Fibroblast of the aortic adventitia (primary cell): ENCODE results near the gene VILL. TPM values are rescaled to one million over a fixed set of nuclear protein-coding genes. Genes with fewer than 3 reads are reported as not detected.

ENCODE experiments used
- DNase-seq: peaks from one replicate; pipeline ENCODE4 v3.0.0-alpha.2; 2010; ENCODE audit warnings: low read depth
- H3K4me3 ChIP-seq: 2 replicates; pipeline ENCODE4 v1.5.1; 2011; ENCODE audit warnings: low read depth, mild to moderate bottlenecking, control low read depth, low read length, moderate library complexity
- CTCF ChIP-seq: IDR thresholded peaks from 2 replicates; pipeline ENCODE4 v1.5.1; 2011; ENCODE audit warnings: mild to moderate bottlenecking, low read length, control low read depth, inconsistent platforms; ENCODE audit not compliant: insufficient read depth
- total RNA-seq: library from RNA; depleted of rRNA; stranded (reverse); fragments of >200 nt; gene quantifications from 2 replicates; pipeline ENCODE4 v1.2.3, GENCODE V29; 2012; ENCODE audit warnings: low replicate concordance

The VILL gene
- 2.4 and 7.0 TPM in 2 replicates for total RNA-seq

- no peak within 1 kb of the TSS for H3K4me3 ChIP-seq
- no peak for TF ChIP-seq CTCF
- DNase-seq = no peak
Observed at GRCh38 chr3:37990527-37990926, at the start of gene VILL. Gene VILL, plus strand, starts transcription at chr3:37990786. Its CDS starts 2,887 bp downstream, at chr3:37993673.

- no peak for DNase-seq
- H3K4me3 ChIP-seq = no peak overlapping the region
- no peak for TF ChIP-seq CTCF
Observed at GRCh38 chr3:37941608-37942508, 48.7 kb upstream of the VILL start.

GRCh38 chr3:37942646-37943045 lies 47.9 kb upstream of the VILL start:
- no peak overlapping the region for H3K4me3 ChIP-seq
- no peak for DNase-seq
- no peak for TF ChIP-seq CTCF

GRCh38 chr3:37943126-37943525 lies 47.5 kb upstream of the VILL start:
- TF ChIP-seq CTCF = no peak
- no peak for DNase-seq
- no peak overlapping the region for H3K4me3 ChIP-seq

GRCh38 chr3:37943631-37944314 lies 46.8 kb upstream of the VILL start:
- no peak for TF ChIP-seq CTCF
- DNase-seq = no peak

GRCh38 chr3:37944391-37944842 lies 46.2 kb upstream of the VILL start:
- DNase-seq = no peak
- TF ChIP-seq CTCF = no peak
- H3K4me3 ChIP-seq = no peak overlapping the region

More at GRCh38 chr3:37943631-37944314, 46.8 kb upstream of the VILL start:
- no peak overlapping the region for H3K4me3 ChIP-seq
